Caco-2 (cell line): ENCODE data around the gene FGD5. TPM values are rescaled to one million over a fixed set of nuclear protein-coding genes. Genes with fewer than 3 reads are reported as not detected.

Experiments
- BruUV-seq: library from RNA; stranded (reverse); fragments of 400-500 nt; replicated peaks from 2 replicates; lab custom pipeline; 2021; lab: Mats Ljungman, UMichigan
- CTCF ChIA-PET: fragments of 300-600 bp; sonication (Branson Sonifier 250); formaldehyde crosslinking; loops from one replicate; lab custom pipeline; 2022; ENCODE audit warnings: antibody characterized with exemption; lab: Charles Lee
- POLR2A ChIA-PET: fragments of 300-600 bp; sonication (Branson Sonifier 250); formaldehyde crosslinking; loops from one replicate; lab custom pipeline; 2022; ENCODE audit warnings: antibody characterized with exemption; lab: Charles Lee
- DNase-seq, 2 experiments: peaks; one replicate each; pipeline versions ENCODE4 v3.0.0 to v3.0.0-alpha.2; 2020 to 2022
- H3K27me3 ChIP-seq: replicated peaks from 2 replicates; pipeline ENCODE4 v1.6.0; 2011; ENCODE audit warnings: low read length; ENCODE audit not compliant: control insufficient read depth, insufficient read depth
- H3K36me3 ChIP-seq: 2 replicates; pipeline ENCODE4 v1.5.1; 2011; ENCODE audit warnings: low read length; ENCODE audit not compliant: control insufficient read depth, insufficient read depth
- H3K4me1 ChIP-seq: fragments of 250-450 bp; sonication (Bioruptor Pico); 2 replicates; pipeline ENCODE4 v1.5.1; 2020; ENCODE audit warnings: mild to moderate bottlenecking
- H3K4me3 ChIP-seq: 2 replicates; pipeline ENCODE4 v1.5.1; 2011; ENCODE audit warnings: low read depth, mild to moderate bottlenecking, control low read depth, low read length
- H3K9me3 ChIP-seq: fragments of 250-450 bp; sonication (Bioruptor Pico); 2 replicates; pipeline ENCODE4 v1.5.1; 2020; ENCODE audit warnings: mild to moderate bottlenecking, moderate library complexity
- H3K27ac Mint-ChIP-seq: one replicate; pipeline ENCODE4 v1.8.0; 2022; ENCODE audit warnings: mixed read lengths; ENCODE audit not compliant: unreplicated experiment
- H3K27me3 Mint-ChIP-seq: one replicate; pipeline ENCODE4 v1.8.0; 2022; ENCODE audit warnings: mixed read lengths; ENCODE audit not compliant: insufficient read depth, unreplicated experiment
- H3K36me3 Mint-ChIP-seq: one replicate; pipeline ENCODE4 v1.8.0; 2022; ENCODE audit warnings: mild to moderate bottlenecking, mixed read lengths; ENCODE audit not compliant: insufficient read depth, unreplicated experiment
- H3K4me1 Mint-ChIP-seq: one replicate; pipeline ENCODE4 v1.8.0; 2022; ENCODE audit warnings: low read depth, mixed read lengths; ENCODE audit not compliant: unreplicated experiment
- H3K4me3 Mint-ChIP-seq: one replicate; pipeline ENCODE4 v1.8.0; 2022; ENCODE audit warnings: mild to moderate bottlenecking, moderate library complexity, mixed read lengths; ENCODE audit not compliant: unreplicated experiment
- H3K9me3 Mint-ChIP-seq: one replicate; pipeline ENCODE4 v1.8.0; 2022; ENCODE audit warnings: mixed read lengths; ENCODE audit not compliant: unreplicated experiment
- CTCF ChIP-seq, 2 experiments: fragments of 200-600 bp in 1 of 2; IDR thresholded peaks; 1 replicate in 1 of 2; 2 replicates in 1 of 2; pipeline versions ENCODE4 v1.5.1 to v1.8.0; 2011 to 2022; ENCODE audit warnings: antibody characterized with exemption in 1 of 2, control low read depth in 1 of 2, inconsistent platforms in 1 of 2, low read depth in 1 of 2, low read length in 1 of 2, mild to moderate bottlenecking in 1 of 2, moderate library complexity in 1 of 2; ENCODE audit not compliant: insufficient read depth in 1 of 2, severe bottlenecking in 1 of 2, unreplicated experiment in 1 of 2
- intact Hi-C: fragments of 100-400 bp; cut with micrococcal nuclease; formaldehyde crosslinking; loops from one replicate; pipeline ENCODE4 v1.10.0; 2022; ENCODE audit not compliant: unreplicated experiment
- total RNA-seq: library from RNA; stranded (reverse); gene quantifications from 2 replicates; pipeline ENCODE4 v1.2.3, GENCODE V29; 2022

Gene FGD5
- total RNA-seq, 1 experiment from 2014 or later: 0.25 TPM

DNA sequence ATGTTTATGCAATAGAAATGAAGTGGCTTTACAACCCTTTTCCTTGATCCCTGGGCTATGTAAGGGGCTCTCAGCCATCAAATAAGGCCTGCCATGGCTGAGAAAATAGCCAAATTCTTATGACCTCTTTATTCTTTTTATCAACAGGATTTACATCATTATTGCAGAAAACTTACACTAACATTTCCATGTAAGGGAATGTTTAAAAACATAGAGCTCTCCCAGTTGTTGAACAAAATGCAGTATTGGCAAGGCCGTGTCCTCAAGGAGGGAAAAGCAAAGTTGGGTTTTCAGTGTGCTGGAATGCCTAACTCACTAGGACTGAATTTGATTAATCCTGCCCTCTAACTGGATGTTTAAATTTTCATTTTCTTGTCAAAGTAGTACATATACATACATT, 150.9 kb downstream of the FGD5 start:
- Histone ChIP-seq H3K36me3 (no peaks in the 10 kb centered on the region), H3K4me1 (no peaks in the 10 kb centered on the region), H3K27me3 (no peaks in the 10 kb centered on the region), H3K4me3 (no peak overlapping the region), H3K9me3 (peaks cover 4% of the 10 kb centered on the region; the same call in 1 of the 2 replicates)
- H3K4me3 Mint-ChIP-seq: no peak overlapping the region
- H3K27me3 Mint-ChIP-seq: no peaks in the 10 kb centered on the region
- no peak for TF ChIP-seq CTCF (IDR thresholded peaks at IDR 0.05; ENCODE audit: insufficient read depth in 1 of 2, low read depth in 1 of 2, low read length in 1 of 2, severe bottlenecking in 1 of 2, unreplicated experiment in 1 of 2)
- intact Hi-C loops: no loop called here
- peaks cover 21% of the 10 kb centered on the region for H3K36me3 Mint-ChIP-seq
- H3K9me3 Mint-ChIP-seq: peaks cover 7% of the 10 kb centered on the region
- DNase-seq: no peak
- no peak overlapping the region for H3K27ac Mint-ChIP-seq
- ChIA-PET POLR2A (no interaction called here), CTCF (no interaction called here)
- BruUV-seq: no TSS peak
- no peaks in the 10 kb centered on the region for H3K4me1 Mint-ChIP-seq

GRCh38 chr3:14976317-14976716, 157.6 kb downstream of the FGD5 start:
- H3K27me3 Mint-ChIP-seq: no peaks in the 10 kb centered on the region
- peaks cover 8% of the 10 kb centered on the region for H3K4me1 Mint-ChIP-seq
- no peak for TF ChIP-seq CTCF (IDR thresholded peaks at IDR 0.05; ENCODE audit: insufficient read depth in 1 of 2, low read depth in 1 of 2, low read length in 1 of 2, severe bottlenecking in 1 of 2, unreplicated experiment in 1 of 2)
- H3K36me3 Mint-ChIP-seq: peaks cover 15% of the 10 kb centered on the region
- H3K9me3 ChIP-seq: no peaks in the 10 kb centered on the region
- H3K4me3 Mint-ChIP-seq: no peak overlapping the region
- H3K36me3 ChIP-seq: no peaks in the 10 kb centered on the region; the same call in 1 of the 2 replicates
- intact Hi-C loops: no loop called here
- no peak overlapping the region for H3K27ac Mint-ChIP-seq
- BruUV-seq: no TSS peak
- ChIA-PET CTCF (no interaction called here), POLR2A (no interaction called here)
- no peak for DNase-seq
- no peaks in the 10 kb centered on the region for H3K9me3 Mint-ChIP-seq
- no peaks in the 10 kb centered on the region for H3K4me1 ChIP-seq
- H3K4me3 ChIP-seq: no peak overlapping the region
- H3K27me3 ChIP-seq: no peaks in the 10 kb centered on the region

DNA sequence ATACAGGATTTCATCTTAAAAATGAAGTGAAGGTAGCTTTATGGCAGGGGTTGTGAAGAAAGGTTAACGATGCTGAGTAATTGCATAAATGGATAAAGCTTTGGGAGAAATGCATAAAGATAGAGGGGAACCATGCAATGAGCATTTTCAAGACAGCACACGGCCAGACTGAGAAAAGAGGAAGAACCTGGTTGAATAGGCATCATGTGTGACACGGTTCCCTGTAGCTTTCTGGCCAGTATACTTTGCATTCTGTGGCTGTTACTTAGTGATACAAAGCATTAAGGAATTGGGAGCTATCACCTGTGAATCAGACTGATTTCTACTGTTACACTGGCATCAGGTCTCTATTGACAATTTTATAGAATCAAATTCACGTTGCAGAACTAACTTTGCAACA, 161.9 kb downstream of the FGD5 start:
- no peak for TF ChIP-seq CTCF (IDR thresholded peaks at IDR 0.05; ENCODE audit: insufficient read depth in 1 of 2, low read depth in 1 of 2, low read length in 1 of 2, severe bottlenecking in 1 of 2, unreplicated experiment in 1 of 2)
- CTCF ChIA-PET: no interaction called here

More for the DNA sequence above, 161.9 kb downstream of the FGD5 start:
- no peak overlapping the region for H3K4me3 Mint-ChIP-seq
- no peak for DNase-seq
- H3K27me3 ChIP-seq: no peaks in the 10 kb centered on the region
- H3K4me3 ChIP-seq: no peak overlapping the region
- no peaks in the 10 kb centered on the region for H3K9me3 Mint-ChIP-seq
- POLR2A ChIA-PET: no interaction called here
- no TSS peak for BruUV-seq
- H3K4me1 ChIP-seq: no peaks in the 10 kb centered on the region
- H3K27me3 Mint-ChIP-seq: no peaks in the 10 kb centered on the region
- no peaks in the 10 kb centered on the region for H3K36me3 Mint-ChIP-seq
- H3K9me3 ChIP-seq: no peaks in the 10 kb centered on the region
- H3K36me3 ChIP-seq: no peaks in the 10 kb centered on the region; the same call in 1 of the 2 replicates
- intact Hi-C loops: no loop called here
- H3K27ac Mint-ChIP-seq: no peak overlapping the region
- H3K4me1 Mint-ChIP-seq: peaks cover 8% of the 10 kb centered on the region

Other genes starting within 250 kb of the FGD5 start
- gene CCDC174, start 167.2 kb upstream of the FGD5 start, total RNA-seq: 22.4 and 24.6 TPM in 2 replicates
- gene C3orf20, start 143.8 kb upstream of the FGD5 start, total RNA-seq: 0.09 and 0.19 TPM in 2 replicates
- 37.0 and 37.4 TPM in 2 replicates for gene NR2C2, start 128.6 kb downstream of the FGD5 start, total RNA-seq
- 53.3 and 55.6 TPM in 2 replicates for gene MRPS25, start 246.4 kb downstream of the FGD5 start, total RNA-seq